ENCODE measurements around the gene RTN3.
A peak's percentile ranks its signal among the peaks of the same experiment; 100 is the strongest.

Gene RTN3

GRCh38 chr11:63737718-63738117, 56.4 kb downstream of the RTN3 start:
- DNase-seq (ENCODE audit: insufficient read length, low spot score) (no peak), FAIRE-seq (no peak)
- no peak for TF ChIP-seq POLR2A (IDR thresholded peaks at IDR 0.05; ENCODE audit: low read depth, low read length)

DNA sequence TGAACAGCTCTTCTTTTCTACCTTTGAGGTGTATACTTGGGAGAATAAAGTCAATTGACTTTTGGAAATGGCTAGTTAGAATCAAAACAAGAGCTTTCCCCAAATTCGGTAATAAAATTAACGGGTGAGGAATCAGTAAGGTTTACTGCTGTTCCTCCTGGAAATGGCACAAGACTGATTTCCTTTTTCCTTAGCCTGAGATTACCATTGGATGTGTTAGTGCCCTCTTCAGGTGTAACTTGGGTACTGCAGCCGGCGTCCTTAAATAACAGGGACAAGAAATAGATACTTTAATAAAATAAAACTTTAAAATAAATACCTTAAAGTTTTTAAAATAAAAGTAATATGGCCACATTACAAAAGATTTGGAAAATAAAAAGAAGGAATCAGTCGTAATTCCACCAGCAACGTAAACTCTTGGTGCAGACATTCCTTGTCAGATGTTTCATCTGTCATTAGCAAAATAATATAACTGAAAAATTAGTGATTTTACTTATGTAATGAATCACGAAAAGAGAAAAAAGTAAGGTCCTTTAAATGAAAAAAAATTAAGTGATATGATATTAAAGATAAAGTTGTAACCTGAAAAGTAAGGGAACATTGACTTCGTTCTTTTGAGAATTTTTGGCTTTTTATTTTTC, 57.5 kb downstream of the RTN3 start:
- DNase-seq (ENCODE audit: insufficient read length, low spot score), result peak; percentile 42
- no peak for TF ChIP-seq POLR2A (IDR thresholded peaks at IDR 0.05; ENCODE audit: low read depth, low read length)
- FAIRE-seq, result peak; percentile 78

DNA sequence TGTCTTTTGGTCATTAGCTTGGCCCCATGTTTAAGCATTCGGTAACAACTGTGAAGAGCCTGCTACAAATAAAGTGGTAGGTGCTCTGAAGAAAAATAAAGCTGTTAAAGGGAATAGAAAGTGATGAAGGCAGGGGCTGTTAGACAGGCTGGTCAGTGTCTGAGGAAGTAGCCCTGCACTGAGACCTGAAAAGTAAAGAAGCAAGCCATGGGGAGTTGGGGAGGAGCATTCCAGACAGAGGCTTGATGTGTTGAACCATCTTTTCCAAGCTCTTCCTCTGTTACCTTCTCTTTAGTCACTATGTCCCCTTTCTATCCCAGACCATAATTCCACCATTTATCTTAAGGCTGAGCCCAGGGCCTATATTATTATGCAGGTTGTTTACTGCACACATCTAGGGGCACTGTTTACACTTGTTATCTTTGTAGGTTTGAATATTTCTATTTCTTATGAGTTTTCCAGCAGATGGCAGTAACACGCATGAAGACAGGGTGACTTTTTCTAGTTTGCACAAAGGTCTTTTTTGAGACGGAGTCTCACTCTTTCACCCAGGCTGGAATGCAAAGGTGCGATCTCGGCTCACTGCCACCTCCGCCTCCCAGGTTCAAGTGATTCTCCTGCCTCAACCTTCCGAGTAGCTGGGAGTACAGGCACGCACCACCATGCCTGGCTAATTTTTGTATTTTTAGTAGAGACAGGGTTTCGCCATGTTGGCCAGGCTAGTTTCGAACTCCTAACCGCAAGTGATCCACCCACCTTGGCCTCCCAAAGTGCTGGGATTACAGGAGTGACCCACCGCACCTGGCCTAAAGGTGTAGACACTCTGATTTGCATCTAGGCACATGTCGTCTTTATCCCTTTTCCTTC, 64.2 kb downstream of the RTN3 start:
- TF ChIP-seq POLR2A (IDR thresholded peaks at IDR 0.05; ENCODE audit: low read depth, low read length), result no peak
- DNase-seq (ENCODE audit: insufficient read length, low spot score) (no peak), FAIRE-seq (no peak)

DNA sequence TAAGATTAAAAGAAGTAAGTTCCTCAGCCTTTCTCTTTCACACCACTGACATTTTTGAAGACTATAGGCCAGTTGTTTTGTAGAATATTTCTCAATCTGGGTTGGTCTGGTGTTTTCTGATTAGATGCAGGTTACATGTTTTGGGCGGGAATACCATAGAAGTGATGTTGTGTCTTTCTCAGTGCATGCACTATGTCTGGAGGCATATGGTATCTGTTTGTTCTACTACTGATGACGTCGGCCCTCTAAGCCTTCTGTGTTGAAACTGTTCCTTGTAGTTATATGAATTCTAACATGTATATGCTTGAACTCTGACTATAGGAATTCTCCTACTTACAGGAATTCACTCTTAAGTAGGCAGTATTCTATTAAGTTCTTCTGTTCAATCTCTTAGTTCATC, 65.7 kb downstream of the RTN3 start:
- TF ChIP-seq POLR2A (IDR thresholded peaks at IDR 0.05; ENCODE audit: low read depth, low read length), result no peak
- DNase-seq (ENCODE audit: insufficient read length, low spot score), result no peak
- no peak for FAIRE-seq

- FAIRE-seq, result no peak
- no peak for TF ChIP-seq POLR2A (IDR thresholded peaks at IDR 0.05; ENCODE audit: low read depth, low read length)
- DNase-seq (ENCODE audit: insufficient read length, low spot score), result no peak
Observed at GRCh38 chr11:63749624-63750023, 68.3 kb downstream of the RTN3 start.

GRCh38 chr11:63756919-63757761, 75.8 kb downstream of the RTN3 start:
- TF ChIP-seq POLR2A (IDR thresholded peaks at IDR 0.05; ENCODE audit: low read depth, low read length), result no peak
- no peak for DNase-seq (ENCODE audit: insufficient read length, low spot score)
- no peak for FAIRE-seq

- no peak for TF ChIP-seq POLR2A (IDR thresholded peaks at IDR 0.05; ENCODE audit: low read depth, low read length)
- FAIRE-seq (no peak), DNase-seq (ENCODE audit: insufficient read length, low spot score) (no peak)
Observed at GRCh38 chr11:63760487-63761079, 79.3 kb downstream of the RTN3 start.

GRCh38 chr11:63761188-63761587, 79.9 kb downstream of the RTN3 start:
- FAIRE-seq, result no peak
- no peak for DNase-seq (ENCODE audit: insufficient read length, low spot score)
- TF ChIP-seq POLR2A (IDR thresholded peaks at IDR 0.05; ENCODE audit: low read depth, low read length), result no peak

- no peak for TF ChIP-seq POLR2A (IDR thresholded peaks at IDR 0.05; ENCODE audit: low read depth, low read length)
- FAIRE-seq, result no peak
- peak; percentile 50 for DNase-seq (ENCODE audit: insufficient read length, low spot score)
Observed at GRCh38 chr11:63761931-63762653, 80.8 kb downstream of the RTN3 start.

DNA sequence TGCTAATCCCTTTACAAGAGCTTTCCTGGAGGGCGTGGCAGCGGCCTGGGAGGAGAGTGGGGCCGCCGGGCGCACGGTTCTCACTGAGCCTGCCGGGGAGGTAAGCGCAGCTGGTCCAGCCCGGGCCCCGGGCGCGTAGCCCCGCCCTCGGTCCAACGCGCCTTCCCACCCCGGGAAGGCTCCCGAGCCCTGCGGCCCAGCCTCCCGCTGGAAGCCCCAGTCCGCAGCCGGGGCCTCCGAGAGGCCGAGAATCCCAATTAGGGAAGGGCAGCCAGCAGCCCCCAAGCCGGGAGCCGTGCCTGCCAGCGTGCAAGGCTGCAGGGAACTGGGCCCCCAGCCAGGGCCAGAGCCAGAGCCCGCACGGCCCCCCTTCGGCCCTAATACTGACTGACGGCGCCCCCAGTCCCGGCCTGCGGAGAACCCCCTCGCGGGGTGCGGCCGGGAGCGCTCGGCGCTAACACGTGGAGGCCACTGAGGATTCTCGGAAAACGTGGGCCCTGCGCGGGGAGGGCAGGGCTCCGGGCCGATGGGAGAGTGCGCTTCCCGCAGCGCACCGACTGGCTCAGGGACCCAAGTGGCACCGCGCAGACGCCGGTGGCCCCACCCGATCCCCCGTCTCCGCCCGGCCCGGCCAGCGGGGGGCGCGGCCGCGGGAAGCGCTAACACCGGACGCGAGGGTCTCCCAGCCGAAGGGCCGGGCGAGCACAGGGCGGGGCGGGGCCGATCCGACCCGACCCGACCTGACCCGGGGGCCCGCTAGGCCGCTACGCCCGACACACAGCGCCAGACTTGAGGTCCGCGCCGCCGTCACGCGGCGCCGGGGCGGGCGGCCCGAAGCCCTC, 81.6 kb downstream of the RTN3 start:
- no peak for TF ChIP-seq POLR2A (IDR thresholded peaks at IDR 0.05; ENCODE audit: low read depth, low read length)
- no peak for DNase-seq (ENCODE audit: insufficient read length, low spot score)
- FAIRE-seq, result no peak

GRCh38 chr11:63763496-63764339, 82.4 kb downstream of the RTN3 start:
- FAIRE-seq (no peak), DNase-seq (ENCODE audit: insufficient read length, low spot score) (no peak)
- no peak for TF ChIP-seq POLR2A (IDR thresholded peaks at IDR 0.05; ENCODE audit: low read depth, low read length)

DNA sequence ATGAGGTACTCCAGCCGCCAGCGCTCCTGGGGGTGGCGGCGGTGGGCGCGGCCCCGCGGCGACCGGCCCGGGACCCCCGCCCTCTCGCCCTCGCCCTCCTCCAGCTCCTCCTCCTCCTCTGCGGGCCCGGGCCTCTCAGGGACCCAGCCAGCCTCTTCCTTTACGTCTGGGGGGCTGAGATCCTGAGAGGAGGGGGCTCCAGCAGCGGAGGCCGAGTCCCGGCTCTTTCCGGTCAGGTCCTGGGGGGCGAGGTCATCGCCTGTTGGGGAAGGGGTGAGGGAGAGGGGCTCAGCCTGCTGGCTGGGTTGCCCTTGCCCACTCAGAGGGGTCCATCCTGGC, 83.0 kb downstream of the RTN3 start:
- FAIRE-seq (no peak), DNase-seq (ENCODE audit: insufficient read length, low spot score) (no peak)
- no peak for TF ChIP-seq POLR2A (IDR thresholded peaks at IDR 0.05; ENCODE audit: low read depth, low read length)

Measured in H54 (cell line).